ENCODE results near the gene EXOC7. TPM values are rescaled to one million over a fixed set of nuclear protein-coding genes. Genes with fewer than 3 reads are reported as not detected.

The EXOC7 gene
- total RNA-seq, 4 donors from 2014 or later = 88.0 to 143 (median 105) TPM

- in situ Hi-C loops (cut with MboI; ENCODE audit: low pct_ligation_motif_present in 1 of 4, low pct_unique_long_range_greater_than_20kb in 1 of 4, low sequenced_read_pairs in 3 of 4) = no loop called here
- H3K9me3 ChIP-seq = no peaks in the 10 kb centered on the region
- no peak overlapping the region for H3K4me3 ChIP-seq
- peaks cover 82% of the 10 kb centered on the region for H3K27me3 ChIP-seq
- H3K27ac ChIP-seq = no peak overlapping the region
- no peaks in the 10 kb centered on the region for H3K36me3 ChIP-seq
- 81% methylated on average over 16 of the region's 16 CpGs; no CpG with 5 or more reads in 1 of the 2 donors for WGBS, 2 donors (ENCODE audit: low coverage in 1 of 2)
- no peak for TF ChIP-seq CTCF (IDR thresholded peaks at IDR 0.05)
- no peak for TF ChIP-seq EP300 (IDR thresholded peaks at IDR 0.05; ENCODE audit: low read depth)
- no peak for TF ChIP-seq POLR2A (IDR thresholded peaks at IDR 0.05)
- TF ChIP-seq POLR2AphosphoS5 (IDR thresholded peaks at IDR 0.05) = no peak
- DNase-seq = no peak
- intact Hi-C loops (cut with DNase I; ENCODE audit: low total_unique reads) = no loop called here
- peaks cover 0 to 30% (median 16%) of the 10 kb centered on the region in 4 donors for H3K4me1 ChIP-seq
Measured at GRCh38 chr17:76136276-76137000, 32.9 kb upstream of the EXOC7 start.

GRCh38 chr17:76135810-76136188 lies 32.2 kb upstream of the EXOC7 start:
- H3K27ac ChIP-seq = no peak overlapping the region
- no peak overlapping the region for H3K4me3 ChIP-seq
- no peaks in the 10 kb centered on the region for H3K36me3 ChIP-seq
- peaks cover 86% of the 10 kb centered on the region for H3K27me3 ChIP-seq
- intact Hi-C loops (cut with DNase I; ENCODE audit: low total_unique reads) (no loop called here), in situ Hi-C loops (cut with MboI; ENCODE audit: low pct_ligation_motif_present in 1 of 4, low pct_unique_long_range_greater_than_20kb in 1 of 4, low sequenced_read_pairs in 3 of 4) (no loop called here)
- no peak for DNase-seq
- TF ChIP-seq EP300 (IDR thresholded peaks at IDR 0.05; ENCODE audit: low read depth) = no peak
- TF ChIP-seq CTCF (IDR thresholded peaks at IDR 0.05) = no peak
- no peak for TF ChIP-seq POLR2A (IDR thresholded peaks at IDR 0.05)
- no peak for TF ChIP-seq POLR2AphosphoS5 (IDR thresholded peaks at IDR 0.05)
- H3K9me3 ChIP-seq = no peaks in the 10 kb centered on the region
- 81% methylated on average over 8 of the region's 8 CpGs; no CpG with 5 or more reads in 1 of the 2 donors for WGBS, 2 donors (ENCODE audit: low coverage in 1 of 2)
- H3K4me1 ChIP-seq = peaks cover 0 to 24% (median 11%) of the 10 kb centered on the region in 4 donors

- Histone ChIP-seq H3K27ac (no peak overlapping the region), H3K36me3 (no peaks in the 10 kb centered on the region), H3K9me3 (no peaks in the 10 kb centered on the region), H3K27me3 (peaks cover 80% of the 10 kb centered on the region), H3K4me1 (peaks cover 0 to 18% (median 4%) of the 10 kb centered on the region in 4 donors), H3K4me3 (no peak overlapping the region)
- intact Hi-C loops (cut with DNase I; ENCODE audit: low total_unique reads) (no loop called here), in situ Hi-C loops (cut with MboI; ENCODE audit: low pct_ligation_motif_present in 1 of 4, low pct_unique_long_range_greater_than_20kb in 1 of 4, low sequenced_read_pairs in 3 of 4) (no loop called here)
- no peak for DNase-seq
- TF ChIP-seq EP300 (IDR thresholded peaks at IDR 0.05; ENCODE audit: low read depth) = no peak
- TF ChIP-seq POLR2AphosphoS5 (IDR thresholded peaks at IDR 0.05) = no peak
- no peak for TF ChIP-seq POLR2A (IDR thresholded peaks at IDR 0.05)
- TF ChIP-seq CTCF (IDR thresholded peaks at IDR 0.05) = no peak
- 60% methylated on average over 22 of the region's 22 CpGs; no CpG with 5 or more reads in 1 of the 2 donors for whole genome bisulfite sequencing, 2 donors (ENCODE audit: low coverage in 1 of 2)
Measured at GRCh38 chr17:76134911-76135809, 31.6 kb upstream of the EXOC7 start.
